ENCODE results near the gene ETV7. TPM values are rescaled to one million over a fixed set of nuclear protein-coding genes. Genes with fewer than 3 reads are reported as not detected.

ETV7 gene
- polyA plus RNA-seq, 1 of the 3 experiments (the other 2 are of a cell fraction): 0.39 TPM

GRCh38 chr6:36336208-36336710 lies 51.2 kb downstream of the ETV7 start:
- Histone ChIP-seq H3K27me3 (ENCODE audit: insufficient read depth) (peaks cover 46% of the 10 kb centered on the region), H3K4me2 (no peak overlapping the region), H3K9ac (no peak overlapping the region), H3K4me1 (ENCODE audit: control insufficient read depth in 1 of 2, insufficient read depth in 2 of 2, low read depth in 1 of 2, low read length in 1 of 2) (no peaks in the 10 kb centered on the region; a peak in 1 of 4 replicates), H3K36me3 (replicated peaks in 1 of 2; ENCODE audit: control insufficient read depth in 1 of 2, insufficient read depth in 2 of 2, low read length in 1 of 2) (no peaks in the 10 kb centered on the region), H3K9me3 (no peaks in the 10 kb centered on the region), H4K20me1 (ENCODE audit: insufficient read depth) (no peaks in the 10 kb centered on the region), H3K9me2 (no peaks in the 10 kb centered on the region), H3K27ac (ENCODE audit: low read depth in 2 of 2, low read length in 1 of 2) (no peak overlapping the region), H3K79me2 (ENCODE audit: insufficient read depth) (no peaks in the 10 kb centered on the region), H3K4me3 (ENCODE audit: low read depth in 2 of 2, low read length in 1 of 2) (no peak overlapping the region), H2AFZ (ENCODE audit: low read depth) (no peak overlapping the region), H3F3A (replicated peaks; ENCODE audit: insufficient read depth) (no peaks in the 10 kb centered on the region)
- 46% methylated on average over 3 of the region's 5 CpGs for WGBS (ENCODE audit: low lambda C conversion rate)
- DNase-seq: no peak
- CTCF ChIA-PET: interaction anchor here (0.9 to 2.1 kb wide), 5 partner anchors 19 to 309 kb away, joined by 3 to 5 read pairs (median 4); partner anchors contain the start of gene MAPK14
- POLR2A ChIA-PET: no interaction called here
- TF ChIP-seq YY1 (IDR thresholded peaks at IDR 0.05; ENCODE audit: low read depth): no peak
- no peak for TF ChIP-seq RXRA (IDR thresholded peaks at IDR 0.05; ENCODE audit: borderline replicate concordance, low read depth)
- TF ChIP-seq MAX (IDR thresholded peaks at IDR 0.05; ENCODE audit: low read depth): no peak
- TF ChIP-seq PBX3 (IDR thresholded peaks at IDR 0.05): no peak
- no peak for TF ChIP-seq ZBTB33 (IDR thresholded peaks at IDR 0.05; ENCODE audit: borderline replicate concordance, low read depth)
- no peak for TF ChIP-seq REST (IDR thresholded peaks at IDR 0.05; ENCODE audit: low read depth, low read length)
- no peak for TF ChIP-seq FOXJ3 (CRISPR knock-in tag; IDR thresholded peaks at IDR 0.05)
- no peak for TF ChIP-seq RCOR1 (IDR thresholded peaks at IDR 0.05; ENCODE audit: low read length)
- no peak for TF ChIP-seq TAF1 (IDR thresholded peaks at IDR 0.05; ENCODE audit: borderline replicate concordance, low read depth, low read length)
- no peak for TF ChIP-seq SMC3 (IDR thresholded peaks at IDR 0.05; ENCODE audit: low read depth, low read length)
- no peak for TF ChIP-seq GATA2 (CRISPR knock-in tag; IDR thresholded peaks at IDR 0.05)
- no peak for TF ChIP-seq FOSL2 (IDR thresholded peaks at IDR 0.05; ENCODE audit: borderline replicate concordance, low read depth)
- TF ChIP-seq NFIC (IDR thresholded peaks at IDR 0.05; ENCODE audit: borderline replicate concordance): no peak
- TF ChIP-seq SIN3A (IDR thresholded peaks at IDR 0.05; ENCODE audit: borderline replicate concordance, low read depth, low read length): no peak
- no peak for TF ChIP-seq EP300 (IDR thresholded peaks at IDR 0.05; ENCODE audit: borderline replicate concordance in 1 of 2, low read depth in 1 of 2, low read length in 1 of 2)
- TF ChIP-seq POLR2AphosphoS5 (IDR thresholded peaks at IDR 0.05; ENCODE audit: low read depth, low read length): no peak
